Mesenchymal stem cell (in vitro differentiated cells and primary cell): Measurements from ENCODE around the gene TNRC6C.
A peak's percentile ranks its signal among the peaks of the same experiment; 100 is the strongest.

Source experiments
- DNase-seq: peaks from one replicate; pipeline ENCODE4 v3.0.0-alpha.2; 2013
- H2AFZ ChIP-seq: one replicate; pipeline ENCODE4 v1.6.1; 2013; ENCODE audit warnings: low read depth, mild to moderate bottlenecking, control low read depth, inconsistent platforms, low read length, moderate library complexity
- H2AK5ac ChIP-seq: 2 replicates; pipeline ENCODE4 v1.6.1; 2013; ENCODE audit warnings: low read length, moderate library complexity, mild to moderate bottlenecking, inconsistent platforms; ENCODE audit not compliant: severe bottlenecking
- H2BK120ac ChIP-seq: one replicate; pipeline ENCODE4 v1.6.1; 2013; ENCODE audit warnings: low read depth, mild to moderate bottlenecking, inconsistent platforms, low read length, moderate library complexity
- H2BK12ac ChIP-seq, 2 experiments: one replicate each; pipeline ENCODE4 v1.6.1; 2013; ENCODE audit warnings: inconsistent platforms in 2 of 2, low read length in 2 of 2, mild to moderate bottlenecking in 2 of 2, moderate library complexity in 2 of 2, control low read depth in 1 of 2
- H2BK15ac ChIP-seq: one replicate; pipeline ENCODE4 v1.6.1; 2013; ENCODE audit warnings: mild to moderate bottlenecking, low read depth, inconsistent platforms; ENCODE audit not compliant: poor library complexity, severe bottlenecking
- H2BK5ac ChIP-seq: 2 replicates; pipeline ENCODE4 v1.6.1; 2013; ENCODE audit warnings: low read depth, mild to moderate bottlenecking, low read length, control low read depth, inconsistent platforms; ENCODE audit not compliant: poor library complexity, severe bottlenecking
- H3K14ac ChIP-seq, 2 experiments: one replicate each; pipeline ENCODE4 v1.6.1; 2013; ENCODE audit warnings: inconsistent platforms in 2 of 2, low read length in 2 of 2, control low read depth in 1 of 2, mild to moderate bottlenecking in 1 of 2, moderate library complexity in 1 of 2
- H3K18ac ChIP-seq, 2 experiments: one replicate each; pipeline ENCODE4 v1.6.1; 2013; ENCODE audit warnings: inconsistent platforms in 2 of 2, low read length in 2 of 2, control low read depth in 1 of 2, low read depth in 1 of 2, mild to moderate bottlenecking in 1 of 2
- H3K23ac ChIP-seq, 2 experiments: one replicate each; pipeline ENCODE4 v1.6.1; 2013; ENCODE audit warnings: inconsistent platforms in 2 of 2, low read length in 2 of 2, mild to moderate bottlenecking in 2 of 2, moderate library complexity in 2 of 2, control low read depth in 1 of 2
- H3K27ac ChIP-seq: 2 replicates; pipeline ENCODE4 v1.5.1; 2013; ENCODE audit warnings: mild to moderate bottlenecking, moderate library complexity, low read length, control low read depth, inconsistent platforms; ENCODE audit not compliant: poor library complexity, severe bottlenecking
- H3K27me3 ChIP-seq, 2 experiments: 2 replicates each; pipeline versions ENCODE4 v1.6.1 to v1.7.0; 2013; ENCODE audit warnings: low read length in 2 of 2, mild to moderate bottlenecking in 2 of 2, moderate library complexity in 2 of 2, control low read depth in 1 of 2, inconsistent platforms in 1 of 2; ENCODE audit not compliant: control insufficient read depth in 1 of 2, insufficient read depth in 1 of 2
- H3K36me3 ChIP-seq, 2 experiments: 2 replicates each; pipeline versions ENCODE4 v1.6.1 to v1.7.0; 2013; ENCODE audit warnings: low read length in 2 of 2, control low read depth in 1 of 2, inconsistent platforms in 1 of 2, low read depth in 1 of 2, mild to moderate bottlenecking in 1 of 2; ENCODE audit not compliant: insufficient read depth in 2 of 2, control insufficient read depth in 1 of 2
- H3K4ac ChIP-seq, 2 experiments: one replicate each; pipeline ENCODE4 v1.6.1; 2013; ENCODE audit warnings: inconsistent platforms in 2 of 2, low read length in 2 of 2, mild to moderate bottlenecking in 2 of 2, moderate library complexity in 2 of 2, control low read depth in 1 of 2, low read depth in 1 of 2
- H3K4me1 ChIP-seq: 2 replicates; pipeline ENCODE4 v1.6.1; 2013; ENCODE audit warnings: low read depth, low read length, control low read depth; ENCODE audit not compliant: control insufficient read depth, insufficient read depth
- H3K4me2 ChIP-seq: 2 replicates; pipeline ENCODE4 v1.6.1; 2013; ENCODE audit warnings: low read length, mild to moderate bottlenecking, inconsistent platforms; ENCODE audit not compliant: poor library complexity, severe bottlenecking
- H3K4me3 ChIP-seq, 2 experiments: 2 replicates each; pipeline versions ENCODE4 v1.5.1 to v1.7.0; 2013; ENCODE audit warnings: low read length in 2 of 2, mild to moderate bottlenecking in 2 of 2, control low read depth in 1 of 2, low read depth in 1 of 2; ENCODE audit not compliant: insufficient read depth in 1 of 2
- H3K79me1 ChIP-seq: replicated peaks from 2 replicates; pipeline ENCODE4 v1.6.1; 2013; ENCODE audit warnings: mild to moderate bottlenecking, control low read depth, low read length, inconsistent platforms; ENCODE audit not compliant: poor library complexity, severe bottlenecking
- H3K9ac ChIP-seq: 2 replicates; pipeline ENCODE4 v1.7.0; 2013; ENCODE audit warnings: mild to moderate bottlenecking, low read length, moderate library complexity
- H3K9me3 ChIP-seq: 2 replicates; pipeline ENCODE4 v1.7.0; 2013; ENCODE audit warnings: mild to moderate bottlenecking, low read length; ENCODE audit not compliant: control insufficient read depth
- H4K8ac ChIP-seq: one replicate; pipeline ENCODE4 v1.6.1; 2013; ENCODE audit warnings: inconsistent platforms, mild to moderate bottlenecking, low read length, moderate library complexity
- H4K91ac ChIP-seq: one replicate; pipeline ENCODE4 v1.6.1; 2013; ENCODE audit warnings: mild to moderate bottlenecking, low read length, inconsistent platforms
- WGBS: methylation state at CpG from one replicate; pipeline ENCODE4 v1.1.7; 2013; ENCODE audit warnings: mixed read lengths; 5-methylcytosine and 5-hydroxymethylcytosine counted together

TNRC6C gene

GRCh38 chr17:78105551-78105950 lies 147.0 kb downstream of the TNRC6C start:
- H3K14ac ChIP-seq = no peak overlapping the region
- WGBS = 81% methylated on average over 12 of the region's 13 CpGs
- no peak overlapping the region for H2BK12ac ChIP-seq

DNA sequence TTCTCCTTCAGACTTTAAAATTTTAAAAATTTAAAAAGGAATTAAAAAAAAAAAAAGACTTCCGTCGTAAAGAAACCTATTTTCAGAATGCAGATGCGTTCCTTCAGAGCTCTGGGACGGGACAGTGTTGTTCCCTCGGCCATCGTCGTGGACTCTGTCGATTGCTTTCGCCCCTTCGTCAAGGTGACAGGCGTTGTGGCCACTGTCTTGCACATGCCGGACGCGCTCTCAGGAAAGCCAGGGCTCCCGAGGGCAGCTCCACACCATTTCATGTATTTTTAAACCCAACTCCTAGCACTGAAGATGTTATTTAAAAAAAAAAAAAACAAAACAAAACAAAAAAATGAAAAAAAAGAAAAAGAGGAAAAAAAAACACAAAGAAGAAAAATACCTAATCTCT lies 147.7 kb downstream of the TNRC6C start:
- no peak overlapping the region for H2BK120ac ChIP-seq
- H3K9ac ChIP-seq = no peak overlapping the region
- peaks cover 18 to 52% of the 10 kb centered on the region in 2 experiments for H3K36me3 ChIP-seq
- H3K4ac ChIP-seq = no peak overlapping the region
- H2BK12ac ChIP-seq = no peak overlapping the region
- no peak overlapping the region for H4K8ac ChIP-seq
- H2AFZ ChIP-seq = no peak overlapping the region
- H3K4me2 ChIP-seq = no peak overlapping the region
- H2BK5ac ChIP-seq = no peak overlapping the region
- H3K4me1 ChIP-seq = peaks cover 17% of the 10 kb centered on the region
- no peak overlapping the region for H2BK15ac ChIP-seq
- no peak for DNase-seq
- H3K27ac ChIP-seq = no peak overlapping the region
- H3K23ac ChIP-seq = no peak overlapping the region
- no peak overlapping the region for H4K91ac ChIP-seq
- H3K14ac ChIP-seq = no peak overlapping the region
- H3K79me1 ChIP-seq = no peaks in the 10 kb centered on the region
- peaks cover 0 to 7% of the 10 kb centered on the region in 2 experiments for H3K27me3 ChIP-seq
- WGBS = 89% methylated on average over 11 of the region's 15 CpGs
- no peak overlapping the region for H2AK5ac ChIP-seq
- no peak overlapping the region for H3K18ac ChIP-seq
- no peak overlapping the region for H3K4me3 ChIP-seq
- no peaks in the 10 kb centered on the region for H3K9me3 ChIP-seq

More at GRCh38 chr17:78105551-78105950, 147.0 kb downstream of the TNRC6C start:
- no peak overlapping the region for H2BK5ac ChIP-seq
- H2BK15ac ChIP-seq = no peak overlapping the region
- H3K9me3 ChIP-seq = no peaks in the 10 kb centered on the region
- no peak overlapping the region for H3K4me2 ChIP-seq
- no peak overlapping the region for H4K91ac ChIP-seq
- no peak overlapping the region for H3K4ac ChIP-seq
- peaks cover 15% of the 10 kb centered on the region for H3K4me1 ChIP-seq
- no peak overlapping the region for H3K4me3 ChIP-seq
- no peak overlapping the region for H2AFZ ChIP-seq
- H3K18ac ChIP-seq = no peak overlapping the region
- H4K8ac ChIP-seq = no peak overlapping the region
- H3K23ac ChIP-seq = no peak overlapping the region
- no peak overlapping the region for H3K9ac ChIP-seq
- H2BK120ac ChIP-seq = no peak overlapping the region
- DNase-seq = peak; percentile 14
- H3K36me3 ChIP-seq = peaks cover 18 to 45% of the 10 kb centered on the region in 2 experiments
- no peaks in the 10 kb centered on the region for H3K79me1 ChIP-seq
- H2AK5ac ChIP-seq = no peak overlapping the region
- no peak overlapping the region for H3K27ac ChIP-seq
- H3K27me3 ChIP-seq = peaks cover 0 to 2% of the 10 kb centered on the region in 2 experiments

GRCh38 chr17:78107457-78107856 lies 149.0 kb downstream of the TNRC6C start:
- H3K4me2 ChIP-seq = no peak overlapping the region
- no peak overlapping the region for H2AFZ ChIP-seq
- H2AK5ac ChIP-seq = no peak overlapping the region
- H3K4me3 ChIP-seq = peak overlapping the region in 1 of 2 experiments; percentile 52
- H3K23ac ChIP-seq = no peak overlapping the region
- 96% methylated on average over 10 of the region's 10 CpGs for WGBS
- peaks cover 0 to 17% of the 10 kb centered on the region in 2 experiments for H3K27me3 ChIP-seq
- no peak overlapping the region for H2BK12ac ChIP-seq
- no peak overlapping the region for H2BK120ac ChIP-seq
- no peak overlapping the region for H3K14ac ChIP-seq
- H3K4ac ChIP-seq = no peak overlapping the region
- no peak overlapping the region for H3K27ac ChIP-seq
- peaks cover 18% of the 10 kb centered on the region for H3K4me1 ChIP-seq
- no peak overlapping the region for H2BK5ac ChIP-seq
- H4K91ac ChIP-seq = no peak overlapping the region
- no peak for DNase-seq
- no peak overlapping the region for H4K8ac ChIP-seq
- H3K79me1 ChIP-seq = no peaks in the 10 kb centered on the region
- H3K9ac ChIP-seq = peak overlapping the region; percentile 38
- no peak overlapping the region for H3K18ac ChIP-seq
- H3K36me3 ChIP-seq = peaks cover 18 to 56% of the 10 kb centered on the region in 2 experiments
- no peak overlapping the region for H2BK15ac ChIP-seq
- no peaks in the 10 kb centered on the region for H3K9me3 ChIP-seq

DNA sequence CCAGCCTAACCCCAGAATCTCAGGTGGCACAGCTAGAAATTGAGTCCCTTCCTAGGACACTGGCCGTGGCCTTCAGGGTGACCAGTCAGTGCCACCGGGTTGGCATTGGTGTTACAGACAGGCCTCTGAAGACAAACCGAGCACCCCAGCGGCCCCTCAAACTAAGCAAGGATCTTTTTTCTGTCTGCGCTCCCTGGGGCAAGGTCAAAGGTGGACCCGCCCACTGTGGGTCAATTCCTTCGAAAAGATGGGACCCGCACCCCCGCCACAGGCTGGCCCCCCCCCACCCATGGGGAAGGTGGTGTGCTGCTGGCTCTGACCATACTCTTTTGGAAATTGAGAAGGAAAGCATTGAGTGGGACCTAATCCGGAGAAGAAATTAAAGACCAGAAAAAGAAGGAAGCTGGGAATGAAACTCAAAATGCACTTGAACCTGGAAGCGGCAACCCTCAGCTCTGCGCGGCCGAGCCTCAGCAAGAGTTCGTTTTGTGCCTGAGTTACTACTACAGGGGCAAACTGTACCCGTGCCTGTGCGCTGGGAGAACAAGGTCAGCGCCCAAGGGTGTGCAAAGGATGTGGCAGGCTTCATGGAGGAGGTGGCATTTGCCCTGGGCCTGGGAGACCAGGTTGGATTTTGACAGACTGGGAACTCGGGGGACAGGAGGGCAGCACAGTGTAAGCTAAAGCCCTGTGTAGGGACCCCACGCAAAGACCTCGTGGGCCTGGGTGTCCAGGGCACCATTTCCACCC lies 149.6 kb downstream of the TNRC6C start:
- Histone ChIP-seq H3K4me2 (no peak overlapping the region), H4K8ac (no peak overlapping the region), H3K27ac (no peak overlapping the region), H2BK15ac (no peak overlapping the region), H2BK12ac (no peak overlapping the region), H3K27me3 (peaks cover 0 to 22% of the 10 kb centered on the region in 2 experiments), H3K4me1 (peaks cover 21% of the 10 kb centered on the region), H3K14ac (no peak overlapping the region), H2AK5ac (no peak overlapping the region), H3K9me3 (no peaks in the 10 kb centered on the region), H3K23ac (peak overlapping the region in 1 of 2 experiments; percentile 23), H3K79me1 (no peaks in the 10 kb centered on the region), H2AFZ (no peak overlapping the region), H2BK120ac (no peak overlapping the region), H3K9ac (peak overlapping the region; percentile 38), H3K18ac (no peak overlapping the region), H3K4ac (no peak overlapping the region), H3K36me3 (peaks cover 14 to 60% of the 10 kb centered on the region in 2 experiments), H3K4me3 (no peak overlapping the region), H4K91ac (no peak overlapping the region), H2BK5ac (no peak overlapping the region)
- 95% methylated on average over 20 of the region's 21 CpGs for WGBS
- DNase-seq = no peak
